Left lobe of liver (tissue), 2 donors: ENCODE results near the gene RENBP. TPM values are rescaled to one million over a fixed set of nuclear protein-coding genes. Genes with fewer than 3 reads are reported as not detected.
A peak's percentile ranks its signal among the peaks of the same experiment; 100 is the strongest.

Experiments
- ATAC-seq: fragments of 200-7000 bp; cut with Tn5 transposase; one replicate; pipeline ENCODE4 v1.9.1; 2020; ENCODE audit warnings: mild to moderate bottlenecking, moderate library complexity
- DNase-seq: peaks from one replicate; pipeline ENCODE4 v3.0.0-alpha.2; 2020; ENCODE audit warnings: low spot score
- total RNA-seq: library from RNA; stranded (reverse); gene quantifications from one replicate; pipeline ENCODE4 v1.2.1, GENCODE V29; 2021
- donor health status: DM: no; HTN: no; CAD: no; lungs with moderate emphysema.
- donor health status: DM: no; HTN: yes; CAD: no.

Gene RENBP
- total RNA-seq, 1 donor from 2014 or later = 5.5 TPM

GRCh38 chrX:153934762-153935325 is 9.6 kb downstream of the RENBP start, which contains the start of gene NAA10:
NAA10 (minus strand) TSS chrX:153935037; CDS start chrX:153934904, 133 bp downstream.
- DNase-seq (peak; percentile 76), ATAC-seq (peak; percentile 97)

GRCh38 chrX:153934148-153934761 is 10.2 kb downstream of the RENBP start:
- ATAC-seq = peak; percentile 3
- no peak for DNase-seq

GRCh38 chrX:153933748-153934147 is 10.7 kb downstream of the RENBP start:
- no peak for DNase-seq
- ATAC-seq = no peak

GRCh38 chrX:153932220-153932915 is 12.1 kb downstream of the RENBP start:
- ATAC-seq (no peak), DNase-seq (no peak)

- ATAC-seq = no peak
Measured at GRCh38 chrX:153931748-153932147, 12.7 kb downstream of the RENBP start.

GRCh38 chrX:153931151-153931550 is 13.3 kb downstream of the RENBP start:
- ATAC-seq (no peak), DNase-seq (no peak)

More at GRCh38 chrX:153931748-153932147, 12.7 kb downstream of the RENBP start:
- no peak for DNase-seq

- no peak for ATAC-seq
- DNase-seq = no peak
Measured at GRCh38 chrX:153930011-153930910, 14.2 kb downstream of the RENBP start.

- DNase-seq = no peak
- ATAC-seq = no peak
Measured at GRCh38 chrX:153929576-153929975, 14.9 kb downstream of the RENBP start.

GRCh38 chrX:153928846-153929245 is 15.6 kb downstream of the RENBP start:
- DNase-seq (no peak), ATAC-seq (no peak)

GRCh38 chrX:153927922-153928760 is 16.3 kb downstream of the RENBP start:
- DNase-seq (peak; percentile 95), ATAC-seq (peak; percentile 89)

- no peak for ATAC-seq
- DNase-seq = no peak
Measured at GRCh38 chrX:153927672-153927921, 16.8 kb downstream of the RENBP start.

- ATAC-seq = no peak
- DNase-seq = peak; percentile 49
Measured at GRCh38 chrX:153926858-153927671, 17.4 kb downstream of the RENBP start.

- ATAC-seq (no peak), DNase-seq (no peak)
Measured at GRCh38 chrX:153926552-153926857, 17.9 kb downstream of the RENBP start.

- ATAC-seq = no peak
- DNase-seq = no peak
Measured at GRCh38 chrX:153925739-153926551, 18.5 kb downstream of the RENBP start, which contains the start of gene ARHGAP4. ARHGAP4 (minus strand) TSS chrX:153926264; CDS start chrX:153926202, 62 bp downstream.

GRCh38 chrX:153925387-153925738 is 19.1 kb downstream of the RENBP start:
- DNase-seq = no peak
- no peak for ATAC-seq

GRCh38 chrX:153924149-153924861 is 20.1 kb downstream of the RENBP start:
- ATAC-seq (no peak), DNase-seq (no peak)

GRCh38 chrX:153922932-153923857 is 21.2 kb downstream of the RENBP start:
- ATAC-seq = peak; percentile 83
- peak; percentile 79 for DNase-seq
